ENCODE results near the gene ASB12.

Gene ASB12

GRCh38 chrX:64192040-64192439 is 38.4 kb downstream of the ASB12 start:
- CTCF ChIA-PET, result no interaction called here
- no peaks in the 10 kb centered on the region; the same call in 1 of the 2 replicates for H3K9me3 ChIP-seq (ENCODE audit: control insufficient read depth, insufficient read depth, low read depth, low read length)

GRCh38 chrX:64191281-64192010 is 39.0 kb downstream of the ASB12 start:
- POLR2A ChIA-PET, result no interaction called here
- peaks cover 5 to 48% of the 10 kb centered on the region in 2 experiments; a peak in 1 of 3 replicates for H3K36me3 ChIP-seq (ENCODE audit: control insufficient read depth in 2 of 2, insufficient read depth in 1 of 2, low read length in 2 of 2)

More at GRCh38 chrX:64192040-64192439, 38.4 kb downstream of the ASB12 start:
- Histone ChIP-seq H3K4me1 (ENCODE audit: control insufficient read depth, insufficient read depth, low read length) (no peaks in the 10 kb centered on the region), H3K27ac (ENCODE audit: extremely low read depth, low read depth, low read length) (no peak overlapping the region), H3K36me3 (ENCODE audit: control insufficient read depth in 2 of 2, insufficient read depth in 1 of 2, low read length in 2 of 2) (peaks cover 5 to 48% of the 10 kb centered on the region in 2 experiments; a peak in 1 of 3 replicates), H3K4me3 (ENCODE audit: low read depth, low read length) (no peak overlapping the region)
- POLR2A ChIA-PET, result no interaction called here
- no peak for TF ChIP-seq ZNF621 (tag by site-specific recombination; IDR thresholded peaks at IDR 0.05)
- TF ChIP-seq, protein P1, sequence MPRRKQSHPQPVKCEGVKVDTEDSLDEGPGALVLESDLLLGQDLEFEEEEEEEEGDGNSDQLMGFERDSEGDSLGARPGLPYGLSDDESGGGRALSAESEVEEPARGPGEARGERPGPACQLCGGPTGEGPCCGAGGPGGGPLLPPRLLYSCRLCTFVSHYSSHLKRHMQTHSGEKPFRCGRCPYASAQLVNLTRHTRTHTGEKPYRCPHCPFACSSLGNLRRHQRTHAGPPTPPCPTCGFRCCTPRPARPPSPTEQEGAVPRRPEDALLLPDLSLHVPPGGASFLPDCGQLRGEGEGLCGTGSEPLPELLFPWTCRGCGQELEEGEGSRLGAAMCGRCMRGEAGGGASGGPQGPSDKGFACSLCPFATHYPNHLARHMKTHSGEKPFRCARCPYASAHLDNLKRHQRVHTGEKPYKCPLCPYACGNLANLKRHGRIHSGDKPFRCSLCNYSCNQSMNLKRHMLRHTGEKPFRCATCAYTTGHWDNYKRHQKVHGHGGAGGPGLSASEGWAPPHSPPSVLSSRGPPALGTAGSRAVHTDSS (tag by site-specific recombination; IDR thresholded peaks at IDR 0.05), result peak; percentile 63

GRCh38 chrX:64190136-64190740 is 40.2 kb downstream of the ASB12 start:
- Histone ChIP-seq H3K27ac (ENCODE audit: extremely low read depth, low read depth, low read length) (no peak overlapping the region), H3K9me3 (ENCODE audit: control insufficient read depth, insufficient read depth, low read depth, low read length) (no peaks in the 10 kb centered on the region; the same call in 1 of the 2 replicates), H3K4me1 (ENCODE audit: control insufficient read depth, insufficient read depth, low read length) (no peaks in the 10 kb centered on the region), H3K4me3 (ENCODE audit: low read depth, low read length) (no peak overlapping the region), H3K36me3 (ENCODE audit: control insufficient read depth in 2 of 2, insufficient read depth in 1 of 2, low read length in 2 of 2) (peaks cover 5 to 48% of the 10 kb centered on the region in 2 experiments; a peak in 1 of 3 replicates)
- CTCF ChIA-PET, result interaction anchor here (0.5 kb wide), 1 partner anchor 259 kb away, joined by 3 read pairs; no protein-coding TSS in a partner anchor
- POLR2A ChIA-PET, result no interaction called here
- no peak for TF ChIP-seq ZNF501 (tag by site-specific recombination; IDR thresholded peaks at IDR 0.05)
- TF ChIP-seq SCRT1 (tag by site-specific recombination; IDR thresholded peaks at IDR 0.05; ENCODE audit: borderline replicate concordance), result peak; percentile 85
- no peak for TF ChIP-seq ZNF140 (tag by site-specific recombination; IDR thresholded peaks at IDR 0.05)
- TF ChIP-seq SCRT2 (tag by site-specific recombination; IDR thresholded peaks at IDR 0.05), result peak; percentile 85

More at GRCh38 chrX:64191281-64192010, 39.0 kb downstream of the ASB12 start:
- H3K27ac ChIP-seq (ENCODE audit: extremely low read depth, low read depth, low read length), result no peak overlapping the region
- TF ChIP-seq, protein P2, sequence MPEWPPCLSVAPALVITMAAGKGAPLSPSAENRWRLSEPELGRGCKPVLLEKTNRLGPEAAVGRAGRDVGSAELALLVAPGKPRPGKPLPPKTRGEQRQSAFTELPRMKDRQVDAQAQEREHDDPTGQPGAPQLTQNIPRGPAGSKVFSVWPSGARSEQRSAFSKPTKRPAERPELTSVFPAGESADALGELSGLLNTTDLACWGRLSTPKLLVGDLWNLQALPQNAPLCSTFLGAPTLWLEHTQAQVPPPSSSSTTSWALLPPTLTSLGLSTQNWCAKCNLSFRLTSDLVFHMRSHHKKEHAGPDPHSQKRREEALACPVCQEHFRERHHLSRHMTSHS (tag by site-specific recombination; IDR thresholded peaks at IDR 0.05), result no peak
- TF ChIP-seq ZNF223 (tag by site-specific recombination; IDR thresholded peaks at IDR 0.05) (no peak), ZBTB17 (tag by site-specific recombination; IDR thresholded peaks at IDR 0.05) (no peak), ZNF398 (tag by site-specific recombination; IDR thresholded peaks at IDR 0.05) (no peak), ZNF501 (tag by site-specific recombination; IDR thresholded peaks at IDR 0.05) (no peak), BCL11B (tag by site-specific recombination; IDR thresholded peaks at IDR 0.05; ENCODE audit: low read depth) (no peak)
- no peaks in the 10 kb centered on the region; the same call in 1 of the 2 replicates for H3K9me3 ChIP-seq (ENCODE audit: control insufficient read depth, insufficient read depth, low read depth, low read length)
- H3K4me3 ChIP-seq (ENCODE audit: low read depth, low read length), result no peak overlapping the region
- CTCF ChIA-PET, result interaction anchor here (0.6 kb wide), 1 partner anchor 42 kb away, joined by 3 read pairs; no protein-coding TSS in a partner anchor
- no peaks in the 10 kb centered on the region for H3K4me1 ChIP-seq (ENCODE audit: control insufficient read depth, insufficient read depth, low read length)
